ENCODE results near the gene C16orf87.

- TF ChIP-seq POLR2A (IDR thresholded peaks at IDR 0.05) = no peak
- no peak for TF ChIP-seq CTCF (IDR thresholded peaks at IDR 0.05)
- no peak for TF ChIP-seq EP300 (IDR thresholded peaks at IDR 0.05)
Observed at GRCh38 chr16:46812781-46813540, 18.0 kb downstream of the C16orf87 start.

Data from tibial nerve (tissue), 4 donors.